CD14-positive monocyte (primary cell): ENCODE measurements around the gene CDCA4. TPM values are rescaled to one million over a fixed set of nuclear protein-coding genes. Genes with fewer than 3 reads are reported as not detected.
A peak's percentile ranks its signal among the peaks of the same experiment; 100 is the strongest.

Experiments
- DNase-seq, 3 donors: peaks; one replicate each; pipeline ENCODE4 v3.0.0-alpha.2; 2011 to 2022
- H2AFZ ChIP-seq: 2 replicates; pipeline ENCODE4 v1.6.0; 2012; ENCODE audit warnings: mild to moderate bottlenecking, low read depth, low read length, inconsistent platforms; ENCODE audit not compliant: insufficient read depth, poor library complexity, severe bottlenecking
- H3K27ac ChIP-seq, 2 donors: 1 replicate in 1 of 2; 2 replicates in 1 of 2; pipeline ENCODE4 v1.5.1; 2012 to 2013; ENCODE audit warnings: low read length in 2 of 2, control low read depth in 1 of 2, inconsistent platforms in 1 of 2, low read depth in 1 of 2, mild to moderate bottlenecking in 1 of 2
- H3K27me3 ChIP-seq, 2 donors: one replicate each; pipeline versions ENCODE4 v1.6.0 to v1.6.1; 2011 to 2013; ENCODE audit warnings: low read length in 2 of 2; ENCODE audit not compliant: control insufficient read depth in 2 of 2, insufficient read depth in 2 of 2
- H3K36me3 ChIP-seq, 2 donors: replicated peaks in 1 of 2; 1 replicate in 1 of 2; 2 replicates in 1 of 2; pipeline versions ENCODE4 v1.5.1 to v1.6.1; 2012 to 2013; ENCODE audit warnings: low read length in 2 of 2, control low read depth in 1 of 2, inconsistent platforms in 1 of 2, mild to moderate bottlenecking in 1 of 2; ENCODE audit not compliant: insufficient read depth in 2 of 2, control insufficient read depth in 1 of 2
- H3K4me1 ChIP-seq, 2 donors: 1 replicate in 1 of 2; 2 replicates in 1 of 2; pipeline versions ENCODE4 v1.5.1 to v1.6.1; 2012 to 2013; ENCODE audit warnings: low read length in 2 of 2, control low read depth in 1 of 2, inconsistent platforms in 1 of 2, mild to moderate bottlenecking in 1 of 2, moderate library complexity in 1 of 2; ENCODE audit not compliant: insufficient read depth in 2 of 2, control insufficient read depth in 1 of 2
- H3K4me2 ChIP-seq: replicated peaks from 2 replicates; pipeline ENCODE3; 2012; ENCODE audit warnings: low read length, moderate library complexity, mild to moderate bottlenecking; ENCODE audit not compliant: poor library complexity, severe bottlenecking; ENCODE audit errors: extremely low read depth
- H3K4me3 ChIP-seq, 3 experiments: fragments of 200-600 bp in 1 of 3; sonication (generic) in 1 of 3; replicated peaks in 1 of 3; 1 replicate in 2 of 3; 2 replicates in 1 of 3; pipeline ENCODE4 v1.5.1; 2011 to 2013; ENCODE audit warnings: low read length in 3 of 3, mild to moderate bottlenecking in 3 of 3, control low read depth in 2 of 3, low read depth in 2 of 3, inconsistent platforms in 1 of 3, moderate library complexity in 1 of 3
- H3K79me2 ChIP-seq: 2 replicates; pipeline ENCODE4 v1.6.0; 2012; ENCODE audit warnings: mild to moderate bottlenecking, control low read depth, inconsistent platforms, low read length, moderate library complexity; ENCODE audit not compliant: insufficient read depth
- H3K9ac ChIP-seq: 2 replicates; pipeline ENCODE4 v1.6.0; 2017; ENCODE audit warnings: low read length, mild to moderate bottlenecking; ENCODE audit not compliant: insufficient read depth, poor library complexity, severe bottlenecking
- H3K9me3 ChIP-seq, 2 donors: replicated peaks in 1 of 2; 1 replicate in 1 of 2; 2 replicates in 1 of 2; pipeline versions ENCODE4 v1.5.1 to v1.6.1; 2012 to 2013; ENCODE audit warnings: low read length in 2 of 2, control low read depth in 1 of 2; ENCODE audit not compliant: control insufficient read depth in 1 of 2, insufficient read depth in 1 of 2
- H4K20me1 ChIP-seq: 2 replicates; pipeline ENCODE4 v1.6.0; 2012; ENCODE audit warnings: mild to moderate bottlenecking, low read length, control low read depth, moderate library complexity; ENCODE audit not compliant: insufficient read depth
- H3K27ac Mint-ChIP-seq, 7 donors: one replicate each; pipeline ENCODE4 v1.8.0; 2020; ENCODE audit warnings: mild to moderate bottlenecking in 7 of 7, mixed read lengths in 7 of 7, moderate library complexity in 6 of 7, inconsistent platforms in 2 of 7
- H3K27me3 Mint-ChIP-seq, 3 donors: one replicate each; pipeline ENCODE4 v1.8.0; 2021 to 2022; ENCODE audit warnings: low read depth in 3 of 3, mild to moderate bottlenecking in 3 of 3, mixed read lengths in 3 of 3, moderate library complexity in 3 of 3, inconsistent platforms in 1 of 3
- H3K36me3 Mint-ChIP-seq, 2 donors: one replicate each; pipeline ENCODE4 v1.8.0; 2020; ENCODE audit warnings: mixed read lengths in 2 of 2, inconsistent platforms in 1 of 2, mild to moderate bottlenecking in 1 of 2
- H3K4me1 Mint-ChIP-seq: one replicate; pipeline ENCODE4 v1.8.0; 2020; ENCODE audit warnings: mild to moderate bottlenecking, mixed read lengths
- H3K4me3 Mint-ChIP-seq, 2 donors: one replicate each; pipeline ENCODE4 v1.8.0; 2020; ENCODE audit warnings: mild to moderate bottlenecking in 2 of 2, mixed read lengths in 2 of 2, moderate library complexity in 1 of 2
- H3K9me3 Mint-ChIP-seq, 7 donors: one replicate each; pipeline ENCODE4 v1.8.0; 2020 to 2022; ENCODE audit warnings: mixed read lengths in 7 of 7, mild to moderate bottlenecking in 6 of 7, moderate library complexity in 6 of 7, inconsistent platforms in 2 of 7
- WGBS: methylation state at CpG from one replicate; pipeline ENCODE4 v1.1.5; 2013; ENCODE audit warnings: missing lambda C conversion rate; ENCODE audit not compliant: insufficient coverage; 5-methylcytosine and 5-hydroxymethylcytosine counted together
- intact Hi-C, 2 donors: fragments of 100-400 bp; cut with micrococcal nuclease; formaldehyde crosslinking; loops; one replicate each; pipeline versions ENCODE4 v1.15.0 to v1.15.1; 2023
- polyA plus RNA-seq, 3 donors: library from polyadenylated mRNA; depleted of rRNA in 1 of 3; unstranded in 2 of 3; stranded (reverse) in 1 of 3; fragments of 300-500 nt in 2 of 3; fragments of >200 nt in 1 of 3; fragmentation: Illumina TruSeq in 2 of 3; gene quantifications; 1 replicate in 2 of 3; 2 replicates in 1 of 3; pipeline ENCODE4 v1.2.3, GENCODE V29; 2012 to 2021
- TF ChIP-seq, protein P1 (sequence below): fragments of 200-600 bp; IDR thresholded peaks from one replicate; pipeline ENCODE4 v1.8.0; 2022; ENCODE audit warnings: antibody characterized with exemption, mild to moderate bottlenecking

The CDCA4 gene
- polyA plus RNA-seq, 3 donors = 8.6 to 12.0 (median 11.6) TPM

- Histone ChIP-seq H2AFZ (no peak overlapping the region), H3K27me3 (no peaks in the 10 kb centered on the region), H4K20me1 (peaks cover 100% of the 10 kb centered on the region), H3K9me3 (no peaks in the 10 kb centered on the region), H3K36me3 (peaks cover 63 to 73% of the 10 kb centered on the region in 2 donors), H3K9ac (no peak overlapping the region), H3K79me2 (peaks cover 83% of the 10 kb centered on the region), H3K4me1 (peaks cover 30% of the 10 kb centered on the region in 2 donors), H3K27ac (no peak overlapping the region), H3K4me2 (no peak overlapping the region), H3K4me3 (no peak overlapping the region)
- intact Hi-C loops = loop anchor here (5.0 kb wide), 1 partner anchor 36 kb away; no protein-coding TSS in a partner anchor
- H3K27ac Mint-ChIP-seq = peak overlapping the region in 1 of 7 donors; percentile 71
- H3K4me1 Mint-ChIP-seq = peaks cover 36% of the 10 kb centered on the region
- 93% methylated on average over 29 of the region's 33 CpGs for WGBS
- no peak overlapping the region for H3K4me3 Mint-ChIP-seq
- TF ChIP-seq, protein P1, sequence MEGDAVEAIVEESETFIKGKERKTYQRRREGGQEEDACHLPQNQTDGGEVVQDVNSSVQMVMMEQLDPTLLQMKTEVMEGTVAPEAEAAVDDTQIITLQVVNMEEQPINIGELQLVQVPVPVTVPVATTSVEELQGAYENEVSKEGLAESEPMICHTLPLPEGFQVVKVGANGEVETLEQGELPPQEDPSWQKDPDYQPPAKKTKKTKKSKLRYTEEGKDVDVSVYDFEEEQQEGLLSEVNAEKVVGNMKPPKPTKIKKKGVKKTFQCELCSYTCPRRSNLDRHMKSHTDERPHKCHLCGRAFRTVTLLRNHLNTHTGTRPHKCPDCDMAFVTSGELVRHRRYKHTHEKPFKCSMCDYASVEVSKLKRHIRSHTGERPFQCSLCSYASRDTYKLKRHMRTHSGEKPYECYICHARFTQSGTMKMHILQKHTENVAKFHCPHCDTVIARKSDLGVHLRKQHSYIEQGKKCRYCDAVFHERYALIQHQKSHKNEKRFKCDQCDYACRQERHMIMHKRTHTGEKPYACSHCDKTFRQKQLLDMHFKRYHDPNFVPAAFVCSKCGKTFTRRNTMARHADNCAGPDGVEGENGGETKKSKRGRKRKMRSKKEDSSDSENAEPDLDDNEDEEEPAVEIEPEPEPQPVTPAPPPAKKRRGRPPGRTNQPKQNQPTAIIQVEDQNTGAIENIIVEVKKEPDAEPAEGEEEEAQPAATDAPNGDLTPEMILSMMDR = no peak
- DNase-seq = peak in 1 of 3 donors; percentile 9
- H3K36me3 Mint-ChIP-seq = peaks cover 61 to 85% of the 10 kb centered on the region in 2 donors
- peaks cover 0 to 3% (median 0%) of the 10 kb centered on the region in 7 donors for H3K9me3 Mint-ChIP-seq
- H3K27me3 Mint-ChIP-seq = no peaks in the 10 kb centered on the region
Observed at GRCh38 chr14:105055736-105056302, 34.9 kb upstream of the CDCA4 start.

DNA sequence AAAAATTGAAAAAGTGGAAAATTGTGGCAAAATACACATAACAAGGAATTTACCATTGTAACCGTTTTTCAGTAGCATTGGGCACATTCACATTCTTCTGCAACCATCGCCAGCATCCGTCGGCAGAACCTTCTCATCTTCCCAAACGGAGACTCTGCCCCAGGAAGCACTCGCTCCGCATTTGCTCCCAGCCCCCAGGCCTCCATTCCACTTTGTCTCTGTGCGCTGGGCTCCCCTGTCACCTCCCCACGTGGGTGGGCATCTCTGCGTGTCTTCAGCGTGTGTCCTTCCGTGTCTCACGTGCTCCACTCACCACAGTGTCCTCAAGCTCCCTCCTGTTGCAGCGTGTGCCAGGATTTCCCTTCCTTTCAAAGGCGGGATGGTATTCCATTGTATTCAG is 34.5 kb upstream of the CDCA4 start:
- Histone ChIP-seq H3K27me3 (no peaks in the 10 kb centered on the region), H3K4me3 (no peak overlapping the region), H3K27ac (no peak overlapping the region), H3K4me1 (peaks cover 26% of the 10 kb centered on the region in 2 donors), H4K20me1 (peaks cover 100% of the 10 kb centered on the region), H3K9me3 (no peaks in the 10 kb centered on the region), H3K9ac (no peak overlapping the region), H3K79me2 (peaks cover 83% of the 10 kb centered on the region), H3K4me2 (no peak overlapping the region), H3K36me3 (peaks cover 68 to 78% of the 10 kb centered on the region in 2 donors), H2AFZ (no peak overlapping the region)
- peaks cover 0 to 3% (median 0%) of the 10 kb centered on the region in 7 donors for H3K9me3 Mint-ChIP-seq
- WGBS = 98% methylated on average over 9 of the region's 15 CpGs
- H3K36me3 Mint-ChIP-seq = peaks cover 65 to 87% of the 10 kb centered on the region in 2 donors
- H3K27me3 Mint-ChIP-seq = no peaks in the 10 kb centered on the region
- no peak for DNase-seq
- TF ChIP-seq, protein P1 = no peak
- no peak overlapping the region for H3K4me3 Mint-ChIP-seq
- intact Hi-C loops = loop anchor here (5.0 kb wide), 1 partner anchor 37 kb away; no protein-coding TSS in a partner anchor
- H3K4me1 Mint-ChIP-seq = peaks cover 32% of the 10 kb centered on the region
- H3K27ac Mint-ChIP-seq = no peak overlapping the region
